A549 (cell line): Measurements from ENCODE around the gene TIE1. TPM values are rescaled to one million over a fixed set of nuclear protein-coding genes. Genes with fewer than 3 reads are reported as not detected.

Experiments used
- ATAC-seq, 2 experiments: fragments of 200-7000 bp in 1 of 2; fragments of >200 bp in 1 of 2; cut with Nextera tagmentation in 1 of 2; cut with Tn5 transposase in 1 of 2; 3 replicates each; pipeline versions ENCODE4 v1.8.0 to v1.9.1; 2018 to 2020; ENCODE audit warnings: mild to moderate bottlenecking in 1 of 2, moderate library complexity in 1 of 2
- CTCF ChIA-PET: fragments of 300-600 bp; sonication (Branson Sonifier 250); formaldehyde crosslinking; extraction: SDS; loops from one replicate; lab custom pipeline; 2021; ENCODE audit warnings: antibody characterized with exemption, inconsistent platforms; lab: Yijun Ruan, JAX
- POLR2A ChIA-PET: fragments of 350-600 bp; formaldehyde crosslinking; extraction: SDS; loops from one replicate; lab custom pipeline; 2021; ENCODE audit warnings: antibody characterized with exemption, inconsistent platforms; lab: Yijun Ruan, JAX
- DNase-seq, 2 experiments: peaks; one replicate each; pipeline versions ENCODE4 v3.0.0 to v3.0.0-alpha.2; 2011 to 2016; ENCODE audit warnings: low read depth in 1 of 2, low spot score in 1 of 2
- FAIRE-seq: peaks from 2 replicates; lab custom pipeline; 2011; peaks lifted over from hg19 to GRCh38; lab: Jason Lieb, UNC
- H3K27ac ChIP-seq, 2 experiments: fragments of >200 bp; sonication (Bioruptor Twin); formaldehyde crosslinking; 3 replicates each; pipeline ENCODE4 v1.5.1; 2016 to 2017
- H3K4me1 ChIP-seq: fragments of >200 bp; sonication (Bioruptor Twin); formaldehyde crosslinking; 3 replicates; pipeline ENCODE4 v1.6.1; 2016
- H3K4me2 ChIP-seq: fragments of >200 bp; sonication (Bioruptor Twin); formaldehyde crosslinking; 3 replicates; pipeline ENCODE4 v1.6.1; 2016
- H3K4me3 ChIP-seq: fragments of >200 bp; sonication (Bioruptor Twin); formaldehyde crosslinking; 3 replicates; pipeline ENCODE4 v1.5.1; 2016
- H3K9me3 ChIP-seq: fragments of >200 bp; sonication (Bioruptor Twin); formaldehyde crosslinking; 3 replicates; pipeline ENCODE4 v1.6.1; 2016
- BHLHE40 ChIP-seq: IDR thresholded peaks from 2 replicates; pipeline ENCODE4 v1.6.1; 2012; ENCODE audit warnings: low read depth, low read length, inconsistent platforms
- CBX2 ChIP-seq: fragments of 200-600 bp; sonication (generic); IDR thresholded peaks from 2 replicates; pipeline ENCODE4 v1.6.1; 2016; ENCODE audit warnings: low read depth, mild to moderate bottlenecking, borderline replicate concordance
- CEBPB ChIP-seq, 2 experiments: fragments of >200 bp in 1 of 2; sonication (Bioruptor Twin) in 1 of 2; formaldehyde crosslinking in 1 of 2; IDR thresholded peaks; 2 replicates each; pipeline ENCODE4 v1.6.1; 2012 to 2016
- CHD4 ChIP-seq: fragments of 200-600 bp; sonication (generic); IDR thresholded peaks from 2 replicates; pipeline ENCODE4 v1.6.1; 2016; ENCODE audit warnings: antibody characterized with exemption, mild to moderate bottlenecking, borderline replicate concordance
- EHF ChIP-seq: fragments of 250-450 bp; sonication (Bioruptor Pico); IDR thresholded peaks from 2 replicates; pipeline ENCODE4 v1.5.0; 2020; ENCODE audit warnings: mild to moderate bottlenecking
- EHMT2 ChIP-seq: fragments of 200-600 bp; sonication (generic); IDR thresholded peaks from 2 replicates; pipeline ENCODE4 v1.6.1; 2016; ENCODE audit warnings: antibody characterized with exemption, low read depth, mild to moderate bottlenecking, moderate library complexity
- FOSL2 ChIP-seq, 2 experiments: fragments of 450-650 bp in 1 of 2; fragments of >200 bp in 1 of 2; sonication (Bioruptor Twin) in 1 of 2; formaldehyde crosslinking; IDR thresholded peaks; 2 replicates each; pipeline versions ENCODE4 v1.5.0 to v1.6.1; 2016 to 2020; ENCODE audit warnings: mild to moderate bottlenecking in 1 of 2, moderate library complexity in 1 of 2
- GATA3 ChIP-seq: IDR thresholded peaks from 2 replicates; pipeline ENCODE4 v1.6.1; 2012; ENCODE audit warnings: borderline replicate concordance
- HEYL ChIP-seq: fragments of 250-450 bp; sonication (Bioruptor Pico); IDR thresholded peaks from 2 replicates; pipeline ENCODE4 v1.8.0; 2021; ENCODE audit warnings: mild to moderate bottlenecking, moderate library complexity
- HOXA7 ChIP-seq: fragments of 250-450 bp; sonication (Bioruptor Pico); IDR thresholded peaks from 2 replicates; pipeline ENCODE4 v1.5.0; 2020; ENCODE audit warnings: mild to moderate bottlenecking, moderate library complexity
- HOXB5 ChIP-seq: fragments of 250-450 bp; sonication (Bioruptor Pico); IDR thresholded peaks from 2 replicates; pipeline ENCODE4 v1.5.0; 2020; ENCODE audit warnings: mild to moderate bottlenecking, moderate library complexity
- JUN ChIP-seq, 2 experiments: fragments of >200 bp; sonication (Bioruptor Twin); formaldehyde crosslinking; IDR thresholded peaks; 2 replicates in 1 of 2; 3 replicates in 1 of 2; pipeline ENCODE4 v1.6.1; 2016 to 2017
- JUNB ChIP-seq: fragments of >200 bp; sonication (Bioruptor Twin); formaldehyde crosslinking; IDR thresholded peaks from 2 replicates; pipeline ENCODE4 v1.6.1; 2016
- MAZ ChIP-seq: fragments of 150-350 bp; IDR thresholded peaks from 2 replicates; pipeline ENCODE4 v1.6.1; 2014; ENCODE audit warnings: antibody characterized with exemption, low read depth, low read length, borderline replicate concordance
- NFE2L2 ChIP-seq: fragments of 150-350 bp; conservative IDR thresholded peaks from 2 replicates; pipeline ENCODE4 v1.6.1; 2014; ENCODE audit warnings: low read length
- NPAS2 ChIP-seq: fragments of 250-450 bp; sonication (Bioruptor Pico); IDR thresholded peaks from 2 replicates; pipeline ENCODE4 v1.8.0; 2022; ENCODE audit warnings: mild to moderate bottlenecking, moderate library complexity, borderline replicate concordance
- POLR2A ChIP-seq: IDR thresholded peaks from 2 replicates; pipeline ENCODE4 v1.6.1; 2012; ENCODE audit warnings: mild to moderate bottlenecking, low read length
- POLR2AphosphoS2 ChIP-seq: conservative IDR thresholded peaks from 2 replicates; pipeline ENCODE4 v1.6.1; 2012; ENCODE audit warnings: low read length, improper control_type of control experiment, inconsistent platforms
- RAD21 ChIP-seq, 2 experiments: fragments of >200 bp in 1 of 2; sonication (Bioruptor Twin) in 1 of 2; formaldehyde crosslinking in 1 of 2; IDR thresholded peaks in 1 of 2; conservative IDR thresholded peaks in 1 of 2; 2 replicates in 1 of 2; 3 replicates in 1 of 2; pipeline ENCODE4 v1.6.1; 2012 to 2018; ENCODE audit warnings: inconsistent platforms in 1 of 2
- RCOR1 ChIP-seq: fragments of 150-350 bp; IDR thresholded peaks from 2 replicates; pipeline ENCODE4 v1.6.1; 2014; ENCODE audit warnings: antibody characterized with exemption, low read length, low read depth
- TFCP2L1 ChIP-seq: fragments of 250-450 bp; sonication (Bioruptor Pico); IDR thresholded peaks from 2 replicates; pipeline ENCODE4 v1.5.0; 2021; ENCODE audit warnings: mild to moderate bottlenecking
- ZNF302 ChIP-seq: fragments of 250-450 bp; sonication (Bioruptor Pico); IDR thresholded peaks from 2 replicates; pipeline ENCODE4 v1.9.0; 2021; ENCODE audit warnings: inconsistent platforms, mild to moderate bottlenecking, moderate library complexity
- WGBS: methylation state at CpG from one replicate; pipeline ENCODE4 v1.1.6; 2017; ENCODE audit errors: missing lambda C conversion rate; 5-methylcytosine and 5-hydroxymethylcytosine counted together
- polyA plus RNA-seq, 4 experiments: library from polyadenylated mRNA; depleted of rRNA in 3 of 4; stranded (reverse); fragments of >200 nt; fragmentation: RNase III in 1 of 4; extraction: RNeasy Plus Mini Kit Qiagen cat#74134 plus additional on column Dnase treatment in 1 of 4; gene quantifications; 2 replicates in 3 of 4; 3 replicates in 1 of 4; pipeline ENCODE4 v1.2.3, GENCODE V29; 2011 to 2017
- TF ChIP-seq, protein P1 (sequence below): fragments of >200 bp; sonication (Bioruptor Twin); formaldehyde crosslinking; IDR thresholded peaks from 2 replicates; pipeline ENCODE4 v1.6.1; 2016
- TF ChIP-seq, protein P2 (sequence below): IDR thresholded peaks from 2 replicates; pipeline ENCODE4 v1.6.1; 2012
- TF ChIP-seq, protein P3 (sequence below): fragments of 250-450 bp; sonication (Bioruptor Pico); IDR thresholded peaks from 2 replicates; pipeline ENCODE4 v1.5.0; 2020; ENCODE audit warnings: low read depth, mild to moderate bottlenecking, moderate library complexity

Gene TIE1
- polyA plus RNA-seq, 2 of the 4 experiments (the other 2 are of a cell fraction), result not detected

DNA sequence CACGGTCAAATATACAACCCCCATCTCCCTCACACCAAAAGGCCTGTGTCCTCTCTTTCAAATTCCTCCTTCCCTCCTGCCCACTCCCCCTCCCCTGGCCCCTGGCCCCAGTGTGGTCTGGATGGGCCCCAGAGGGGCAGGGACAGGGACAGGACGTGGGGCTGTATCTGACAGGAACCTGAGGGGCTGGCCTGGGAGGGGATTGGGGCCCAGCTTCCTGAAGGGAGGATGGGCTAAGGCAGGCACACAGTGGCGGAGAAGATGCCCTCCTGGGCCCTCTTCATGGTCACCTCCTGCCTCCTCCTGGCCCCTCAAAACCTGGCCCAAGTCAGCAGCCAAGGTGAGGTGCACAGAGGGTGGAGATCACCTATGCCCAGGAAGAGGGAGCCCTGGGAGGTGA is 36.8 kb downstream of the TIE1 start, which contains the start of gene MPL:
MPL (plus strand) TSS at position 231 of the 400 bp plus-strand sequence; CDS start at position 262, 31 bp downstream.
- Histone ChIP-seq H3K4me3 (no peak within 1 kb of the TSS), H3K4me1 (no peaks in the 10 kb centered on the region), H3K4me2 (no peak within 1 kb of the TSS), H3K9me3 (no peaks in the 10 kb centered on the region), H3K27ac (no peak within 1 kb of the TSS)
- DNase-seq (no peak), ATAC-seq (no peak), FAIRE-seq (no peak)
- CTCF ChIA-PET, result interaction anchor here (0.6 kb wide), 1 partner anchor 567 kb away, joined by 3 read pairs; no protein-coding TSS in a partner anchor
- 67% methylated on average over 2 of the region's 3 CpGs for WGBS
- TF ChIP-seq MAZ (no peak), EHMT2 (no peak)
- TF ChIP-seq, all 56 proteins: peak for 0
- POLR2A ChIA-PET, result no interaction called here

DNA sequence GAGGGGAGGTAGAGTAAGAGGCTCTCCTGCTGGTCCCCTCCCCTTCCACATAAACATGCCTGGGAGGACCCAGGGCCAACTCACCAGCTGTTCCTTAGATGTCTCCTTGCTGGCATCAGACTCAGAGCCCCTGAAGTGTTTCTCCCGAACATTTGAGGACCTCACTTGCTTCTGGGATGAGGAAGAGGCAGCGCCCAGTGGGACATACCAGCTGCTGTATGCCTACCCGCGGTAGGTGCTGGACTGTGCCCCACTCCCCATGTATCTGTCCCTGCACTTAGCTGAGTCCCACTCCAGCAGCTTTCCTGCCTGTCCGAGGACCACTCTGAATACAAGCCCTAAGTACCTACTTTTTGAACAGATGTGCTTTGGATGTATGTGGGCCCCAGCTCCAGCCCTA is 37.2 kb downstream of the TIE1 start:
- Histone ChIP-seq H3K4me1 (no peaks in the 10 kb centered on the region), H3K27ac (no peak overlapping the region)
- TF ChIP-seq RAD21 (conservative IDR thresholded peaks at IDR 0.05 in 1 of 2, IDR thresholded peaks at IDR 0.05 in 1 of 2), result no peak
- no peak for TF ChIP-seq HEYL (CRISPR knock-in tag)
- TF ChIP-seq, protein P1, sequence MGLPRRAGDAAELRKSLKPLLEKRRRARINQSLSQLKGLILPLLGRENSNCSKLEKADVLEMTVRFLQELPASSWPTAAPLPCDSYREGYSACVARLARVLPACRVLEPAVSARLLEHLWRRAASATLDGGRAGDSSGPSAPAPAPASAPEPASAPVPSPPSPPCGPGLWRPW, result no peak
- no peak for TF ChIP-seq GATA3
- TF ChIP-seq POLR2AphosphoS2, result no peak
- TF ChIP-seq CBX2, result no peak
- TF ChIP-seq EHF (CRISPR knock-in tag), result no peak
- TF ChIP-seq, protein P2, sequence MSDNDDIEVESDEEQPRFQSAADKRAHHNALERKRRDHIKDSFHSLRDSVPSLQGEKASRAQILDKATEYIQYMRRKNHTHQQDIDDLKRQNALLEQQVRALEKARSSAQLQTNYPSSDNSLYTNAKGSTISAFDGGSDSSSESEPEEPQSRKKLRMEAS, result no peak
- TF ChIP-seq, all 56 proteins: peak for 0
- ATAC-seq (no peak), FAIRE-seq (no peak), DNase-seq (no peak)
- CTCF ChIA-PET, result interaction anchor here (0.6 kb wide), 1 partner anchor 568 kb away, joined by 3 read pairs; no protein-coding TSS in a partner anchor
- 69% methylated on average over 2 of the region's 5 CpGs for WGBS
- Histone ChIP-seq H3K4me3 (no peak overlapping the region), H3K9me3 (no peaks in the 10 kb centered on the region), H3K4me2 (no peak overlapping the region)
- POLR2A ChIA-PET, result no interaction called here

DNA sequence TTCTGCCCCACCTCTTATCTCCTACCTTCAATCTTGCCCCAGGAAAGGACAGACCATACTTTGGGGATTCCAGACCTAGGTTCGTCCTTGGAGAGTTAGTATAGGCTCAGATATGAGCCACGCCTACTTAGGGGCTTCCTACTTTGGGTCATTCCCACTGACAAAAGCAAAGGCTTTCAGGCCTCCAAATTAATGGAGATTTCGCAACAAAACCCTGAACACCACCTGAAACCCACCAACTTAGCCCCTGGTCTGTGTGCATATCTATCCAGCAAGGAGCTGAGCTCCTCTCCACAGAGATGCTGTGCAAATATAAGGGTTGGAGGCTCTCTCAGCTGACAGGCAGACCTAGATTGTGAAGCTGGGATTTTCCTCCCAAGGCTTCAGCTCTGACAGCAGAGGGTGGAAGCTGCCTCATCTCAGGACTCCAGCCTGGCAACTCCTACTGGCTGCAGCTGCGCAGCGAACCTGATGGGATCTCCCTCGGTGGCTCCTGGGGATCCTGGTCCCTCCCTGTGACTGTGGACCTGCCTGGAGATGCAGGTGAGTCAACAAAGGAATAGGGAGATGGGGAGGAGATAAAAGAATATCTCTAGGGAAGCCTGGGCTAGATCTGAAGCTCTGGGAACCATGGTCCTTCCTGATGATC is 38.9 kb downstream of the TIE1 start:
- TF ChIP-seq HOXB5 (CRISPR knock-in tag), result no peak
- no peak for TF ChIP-seq CBX2
- no peak for TF ChIP-seq BHLHE40
- TF ChIP-seq POLR2A, result no peak
- no peak for TF ChIP-seq TFCP2L1
- no peak for TF ChIP-seq CHD4
- no peak for TF ChIP-seq FOSL2 (IDR thresholded peaks at IDR 0.05)
- no peak for TF ChIP-seq FOSL2 (CRISPR knock-in tag; IDR thresholded peaks at IDR 0.05)
- TF ChIP-seq JUNB, result no peak
- no peaks in the 10 kb centered on the region for H3K4me1 ChIP-seq
- H3K9me3 ChIP-seq, result no peaks in the 10 kb centered on the region
- ChIA-PET CTCF (interaction anchor here (0.9 kb wide), 1 partner anchor 29 kb away, joined by 4 read pairs; the partner anchor contains the start of gene ELOVL1), POLR2A (no interaction called here)
- no peak for ATAC-seq
- H3K4me3 ChIP-seq, result no peak overlapping the region
- H3K4me2 ChIP-seq, result no peak overlapping the region
- no peak for FAIRE-seq
- no peak for DNase-seq
- no peak overlapping the region for H3K27ac ChIP-seq
- WGBS, result 56% methylated on average over 6 of the region's 6 CpGs

DNA sequence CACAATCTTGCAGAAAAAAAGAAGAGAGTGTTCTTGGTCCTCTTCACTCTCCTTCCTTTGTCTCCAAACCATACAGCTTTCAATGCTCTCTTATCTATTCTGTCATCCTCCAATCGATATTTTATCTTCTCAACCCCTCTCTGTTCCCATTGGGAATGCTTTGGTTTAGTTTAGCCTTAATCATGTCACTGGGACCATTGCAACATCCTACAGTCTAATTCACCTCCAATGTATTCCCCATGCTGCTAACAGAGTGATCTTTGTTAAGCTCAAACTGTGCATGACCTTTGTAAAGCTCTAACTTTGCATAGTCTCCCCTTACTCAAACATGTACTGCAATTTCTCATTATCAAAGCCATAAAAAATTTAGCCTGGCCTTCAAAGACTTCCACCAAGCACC is 39.8 kb downstream of the TIE1 start:
- H3K4me3 ChIP-seq, result no peak overlapping the region
- H3K9me3 ChIP-seq, result no peaks in the 10 kb centered on the region
- H3K4me1 ChIP-seq, result no peaks in the 10 kb centered on the region
- TF ChIP-seq ZNF302 (CRISPR knock-in tag) (no peak), HOXA7 (CRISPR knock-in tag) (no peak), GATA3 (no peak), RCOR1 (no peak), JUN (IDR thresholded peaks at IDR 0.05) (no peak), CEBPB (IDR thresholded peaks at IDR 0.05) (no peak), NFE2L2 (no peak), POLR2A (no peak), HOXB5 (CRISPR knock-in tag) (no peak), NPAS2 (CRISPR knock-in tag) (no peak)
- TF ChIP-seq, protein P3, sequence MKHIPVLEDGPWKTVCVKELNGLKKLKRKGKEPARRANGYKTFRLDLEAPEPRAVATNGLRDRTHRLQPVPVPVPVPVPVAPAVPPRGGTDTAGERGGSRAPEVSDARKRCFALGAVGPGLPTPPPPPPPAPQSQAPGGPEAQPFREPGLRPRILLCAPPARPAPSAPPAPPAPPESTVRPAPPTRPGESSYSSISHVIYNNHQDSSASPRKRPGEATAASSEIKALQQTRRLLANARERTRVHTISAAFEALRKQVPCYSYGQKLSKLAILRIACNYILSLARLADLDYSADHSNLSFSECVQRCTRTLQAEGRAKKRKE (CRISPR knock-in tag), result no peak
- FAIRE-seq (no peak), DNase-seq (no peak), ATAC-seq (no peak)
- CTCF ChIA-PET, result no interaction called here
- no peak overlapping the region for H3K4me2 ChIP-seq
- no peak overlapping the region for H3K27ac ChIP-seq
- 15% methylated on average over 1 of the region's 1 CpG for WGBS
- POLR2A ChIA-PET, result no interaction called here
